Central memory CD8-positive, alpha-beta T cell (primary cell): ENCODE measurements around the gene ARL3.

Experiments
- ATAC-seq: fragments of 150-1000 bp; cut with Tn5 transposase; replicated peaks from 2 replicates; pipeline ENCODE4 v1.10.0; 2022; ENCODE audit warnings: mild to moderate bottlenecking, moderate FRiP score, moderate number of reproducible peaks; ENCODE audit not compliant: poor library complexity, severe bottlenecking; ENCODE audit errors: extremely low read depth
- DNase-seq, 2 donors: peaks; one replicate each; pipeline ENCODE4 v3.0.0; 2021; ENCODE audit warnings: low spot score in 2 of 2
- H3K27ac Mint-ChIP-seq: one replicate; pipeline ENCODE4 v1.8.0; 2022; ENCODE audit warnings: low read depth, mild to moderate bottlenecking, moderate library complexity, mixed read lengths
- H3K27me3 Mint-ChIP-seq: one replicate; pipeline ENCODE4 v1.8.0; 2022; ENCODE audit warnings: mixed read lengths
- H3K36me3 Mint-ChIP-seq: one replicate; pipeline ENCODE4 v1.8.0; 2022; ENCODE audit warnings: mild to moderate bottlenecking, moderate library complexity, mixed read lengths; ENCODE audit not compliant: insufficient read depth
- H3K4me1 Mint-ChIP-seq: one replicate; pipeline ENCODE4 v1.8.0; 2022; ENCODE audit warnings: mixed read lengths
- H3K4me3 Mint-ChIP-seq: one replicate; pipeline ENCODE4 v1.8.0; 2022; ENCODE audit warnings: mild to moderate bottlenecking, moderate library complexity, mixed read lengths
- H3K9me3 Mint-ChIP-seq: one replicate; pipeline ENCODE4 v1.8.0; 2022; ENCODE audit warnings: mixed read lengths

The ARL3 gene

GRCh38 chr10:102628451-102628911, 85.7 kb downstream of the ARL3 start:
- Mint-ChIP-seq H3K4me3 (no peak overlapping the region), H3K4me1 (peaks cover 14% of the 10 kb centered on the region), H3K27me3 (no peaks in the 10 kb centered on the region), H3K27ac (peak overlapping the region; percentile 10), H3K36me3 (peaks cover 6% of the 10 kb centered on the region), H3K9me3 (no peaks in the 10 kb centered on the region)
- DNase-seq (no peak), ATAC-seq (no peak)

- no peak overlapping the region for H3K4me3 Mint-ChIP-seq
- peaks cover 8% of the 10 kb centered on the region for H3K4me1 Mint-ChIP-seq
- ATAC-seq (no peak), DNase-seq (no peak)
- peaks cover 6% of the 10 kb centered on the region for H3K36me3 Mint-ChIP-seq
- no peak overlapping the region for H3K27ac Mint-ChIP-seq
- H3K27me3 Mint-ChIP-seq = no peaks in the 10 kb centered on the region
- H3K9me3 Mint-ChIP-seq = no peaks in the 10 kb centered on the region
These were observed 86.4 kb downstream of the ARL3 start for GRCh38 chr10:102627736-102628293.

GRCh38 chr10:102627291-102627735, 86.9 kb downstream of the ARL3 start:
- Mint-ChIP-seq H3K27ac (no peak overlapping the region), H3K36me3 (peaks cover 5% of the 10 kb centered on the region), H3K9me3 (no peaks in the 10 kb centered on the region), H3K4me3 (no peak overlapping the region), H3K27me3 (no peaks in the 10 kb centered on the region), H3K4me1 (peaks cover 3% of the 10 kb centered on the region)
- ATAC-seq (no peak), DNase-seq (no peak)

- Mint-ChIP-seq H3K36me3 (peaks cover 4% of the 10 kb centered on the region), H3K27me3 (no peaks in the 10 kb centered on the region), H3K4me1 (no peaks in the 10 kb centered on the region), H3K27ac (no peak overlapping the region), H3K4me3 (no peak overlapping the region), H3K9me3 (no peaks in the 10 kb centered on the region)
- no peak for ATAC-seq
- no peak for DNase-seq
These were observed 88.0 kb downstream of the ARL3 start for GRCh38 chr10:102626026-102626685.

DNA sequence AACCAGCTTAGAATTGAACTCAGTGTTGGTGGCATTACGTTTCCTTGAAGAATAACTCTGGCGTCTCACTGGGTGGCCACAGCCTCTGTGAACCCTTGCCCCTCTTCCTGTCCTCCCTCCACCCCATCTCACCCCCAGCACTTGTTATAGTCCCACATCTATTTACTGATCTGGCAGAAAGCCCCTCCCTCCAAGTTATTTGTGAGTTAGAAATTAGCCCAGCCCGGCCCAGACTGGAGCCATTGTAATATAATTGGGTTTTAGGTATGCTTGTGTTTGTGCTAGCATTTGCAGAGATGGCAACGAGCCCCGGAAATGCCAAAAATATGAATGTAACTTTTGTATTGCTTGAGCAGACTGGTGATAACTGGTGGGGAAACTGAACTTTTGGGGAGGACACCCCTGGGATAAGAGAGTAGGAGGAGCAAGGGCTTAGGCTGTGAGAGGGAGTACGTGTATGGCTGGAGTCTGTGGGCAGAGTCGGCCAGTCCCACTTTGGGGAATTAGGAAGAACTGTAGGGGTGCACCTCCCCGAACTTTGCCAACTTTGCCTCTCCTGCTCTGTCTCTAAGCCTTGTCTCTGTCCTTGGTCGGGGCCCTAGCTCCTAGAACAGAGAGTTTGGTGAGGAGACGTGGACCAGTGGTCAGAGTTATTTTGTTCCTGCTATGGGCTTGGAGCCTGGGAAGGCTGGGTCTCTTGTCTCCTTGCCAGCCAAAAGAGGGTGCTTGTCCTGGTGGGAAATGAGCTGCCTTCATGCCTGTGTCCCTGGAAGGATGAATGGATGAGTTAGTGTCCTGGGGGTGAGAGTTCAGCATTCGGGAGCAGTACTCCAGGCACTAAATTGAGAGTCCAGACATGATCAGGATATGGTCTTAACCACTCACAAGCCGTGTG, 89.2 kb downstream of the ARL3 start:
- no peak for DNase-seq

DNA sequence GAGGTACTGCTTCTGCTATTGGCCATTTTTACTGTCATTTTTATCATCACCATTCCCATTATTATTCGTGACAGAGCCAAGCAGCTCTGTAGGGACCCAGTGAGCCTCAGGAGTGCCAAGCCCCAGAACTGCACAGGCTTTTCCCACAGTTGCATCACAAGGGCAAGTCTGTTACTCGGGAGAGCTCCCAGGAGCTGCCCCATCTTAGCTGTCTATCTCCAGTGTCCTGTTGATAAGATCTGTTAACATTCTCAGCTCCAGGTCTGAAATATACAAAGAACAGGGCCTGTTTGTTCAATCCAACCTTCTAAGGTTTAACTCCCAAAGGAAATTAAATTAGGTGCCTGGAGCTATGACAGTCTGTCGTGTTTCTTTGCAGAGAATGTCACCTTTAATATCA, 90.1 kb downstream of the ARL3 start:
- ATAC-seq (no peak), DNase-seq (no peak)
- H3K9me3 Mint-ChIP-seq = no peaks in the 10 kb centered on the region
- H3K4me3 Mint-ChIP-seq = no peak overlapping the region
- peaks cover 4% of the 10 kb centered on the region for H3K36me3 Mint-ChIP-seq
- no peak overlapping the region for H3K27ac Mint-ChIP-seq
- no peaks in the 10 kb centered on the region for H3K27me3 Mint-ChIP-seq
- no peaks in the 10 kb centered on the region for H3K4me1 Mint-ChIP-seq

More for the DNA sequence above, 89.2 kb downstream of the ARL3 start:
- no peak for ATAC-seq
- H3K9me3 Mint-ChIP-seq = no peaks in the 10 kb centered on the region
- no peaks in the 10 kb centered on the region for H3K27me3 Mint-ChIP-seq
- no peaks in the 10 kb centered on the region for H3K4me1 Mint-ChIP-seq
- H3K36me3 Mint-ChIP-seq = peaks cover 6% of the 10 kb centered on the region
- H3K4me3 Mint-ChIP-seq = no peak overlapping the region
- no peak overlapping the region for H3K27ac Mint-ChIP-seq
